Parathyroid adenoma (tissue), 2 donors: ENCODE results near the gene CCL17.

ENCODE experiments used
- H2AFZ ChIP-seq: fragments of 300-600 bp; sonication (generic); one replicate; pipeline ENCODE4 v1.7.0; 2017; ENCODE audit warnings: antibody characterized with exemption, mild to moderate bottlenecking
- H3K27ac ChIP-seq: fragments of 300-600 bp; sonication (generic); one replicate; pipeline ENCODE4 v1.7.0; 2017
- H3K27me3 ChIP-seq: fragments of 300-600 bp; sonication (generic); one replicate; pipeline ENCODE4 v1.7.0; 2017; ENCODE audit warnings: low read length; ENCODE audit not compliant: control insufficient read depth, insufficient read depth
- H3K36me3 ChIP-seq: fragments of 300-600 bp; sonication (generic); one replicate; pipeline ENCODE4 v1.7.0; 2017; ENCODE audit warnings: low read length; ENCODE audit not compliant: control insufficient read depth, insufficient read depth
- H3K4me1 ChIP-seq: fragments of 300-600 bp; sonication (generic); one replicate; pipeline ENCODE4 v1.7.0; 2017; ENCODE audit warnings: control low read depth
- H3K4me2 ChIP-seq: fragments of 300-600 bp; sonication (generic); one replicate; pipeline ENCODE4 v1.7.0; 2017; ENCODE audit warnings: low read length
- H3K4me3 ChIP-seq: fragments of 300-600 bp; sonication (generic); one replicate; pipeline ENCODE4 v1.7.0; 2017; ENCODE audit warnings: low read depth, low read length
- H3K79me2 ChIP-seq: fragments of 300-600 bp; sonication (generic); one replicate; pipeline ENCODE4 v1.7.0; 2017; ENCODE audit warnings: control low read depth
- H3K9ac ChIP-seq: fragments of 300-600 bp; sonication (generic); one replicate; pipeline ENCODE4 v1.7.0; 2017; ENCODE audit warnings: mild to moderate bottlenecking
- H3K9me3 ChIP-seq: fragments of 300-600 bp; sonication (generic); one replicate; pipeline ENCODE4 v1.7.0; 2017; ENCODE audit warnings: low read length; ENCODE audit not compliant: control insufficient read depth
- CTCF ChIP-seq: fragments of 300-600 bp; sonication (generic); IDR thresholded peaks from one replicate; pipeline ENCODE4 v1.7.0; 2017; ENCODE audit warnings: antibody characterized with exemption, mild to moderate bottlenecking
- donor health status: primary hyperparathyroidism.

Gene CCL17

GRCh38 chr16:57446531-57447185 lies 42.1 kb downstream of the CCL17 start:
- no peaks in the 10 kb centered on the region for H3K27me3 ChIP-seq
- H2AFZ ChIP-seq: peak overlapping the region; percentile 89
- H3K27ac ChIP-seq: peak overlapping the region; percentile 86
- H3K36me3 ChIP-seq: no peaks in the 10 kb centered on the region
- H3K4me3 ChIP-seq: peak overlapping the region; percentile 86
- H3K9ac ChIP-seq: peak overlapping the region; percentile 96
- no peaks in the 10 kb centered on the region for H3K9me3 ChIP-seq
- peaks cover 14% of the 10 kb centered on the region for H3K4me1 ChIP-seq
- peaks cover 34% of the 10 kb centered on the region for H3K79me2 ChIP-seq
- H3K4me2 ChIP-seq: peak overlapping the region; percentile 73
- TF ChIP-seq CTCF: no peak

GRCh38 chr16:57447186-57447962 lies 42.8 kb downstream of the CCL17 start, which contains the start of the genes CIAPIN1 and COQ9:
Gene CIAPIN1 (minus strand): TSS chr16:57447385. CDS start chr16:57440928, 6,457 bp downstream.
Gene COQ9 (plus strand): TSS chr16:57447479. CDS start chr16:57447506, 27 bp downstream.
- Histone ChIP-seq H3K27ac (peak within 1 kb of the TSS; percentile 86), H3K79me2 (peaks cover 31% of the 10 kb centered on the region), H3K4me1 (peaks cover 14% of the 10 kb centered on the region), H3K4me2 (peak within 1 kb of the TSS; percentile 73), H3K9ac (peak within 1 kb of the TSS; percentile 96), H3K4me3 (peak within 1 kb of the TSS; percentile 86), H3K9me3 (no peaks in the 10 kb centered on the region), H2AFZ (peak within 1 kb of the TSS; percentile 89), H3K36me3 (no peaks in the 10 kb centered on the region), H3K27me3 (no peaks in the 10 kb centered on the region)
- no peak for TF ChIP-seq CTCF

GRCh38 chr16:57452021-57452420 lies 47.5 kb downstream of the CCL17 start:
- Histone ChIP-seq H3K36me3 (no peaks in the 10 kb centered on the region), H3K27me3 (no peaks in the 10 kb centered on the region), H2AFZ (no peak overlapping the region), H3K4me3 (no peak overlapping the region), H3K4me1 (peaks cover 7% of the 10 kb centered on the region), H3K79me2 (peaks cover 5% of the 10 kb centered on the region), H3K9me3 (no peaks in the 10 kb centered on the region), H3K9ac (no peak overlapping the region), H3K27ac (no peak overlapping the region), H3K4me2 (no peak overlapping the region)
- TF ChIP-seq CTCF: no peak

GRCh38 chr16:57462209-57462977 lies 57.8 kb downstream of the CCL17 start, which contains the start of gene POLR2C:
Gene POLR2C (plus strand): TSS chr16:57462679. CDS start chr16:57462725, 46 bp downstream.
- Histone ChIP-seq H3K4me1 (peaks cover 9% of the 10 kb centered on the region), H3K27me3 (no peaks in the 10 kb centered on the region), H3K9me3 (no peaks in the 10 kb centered on the region), H3K4me3 (peak within 1 kb of the TSS; percentile 64), H3K9ac (no peak within 1 kb of the TSS), H2AFZ (peak within 1 kb of the TSS; percentile 60), H3K4me2 (peak within 1 kb of the TSS; percentile 82), H3K36me3 (no peaks in the 10 kb centered on the region), H3K79me2 (peaks cover 13% of the 10 kb centered on the region), H3K27ac (peak within 1 kb of the TSS; percentile 42)
- TF ChIP-seq CTCF: peak; percentile 96
